Sigmoid colon (tissue), 7 donors: Measurements from ENCODE around the gene TRIM8. TPM values are rescaled to one million over a fixed set of nuclear protein-coding genes. Genes with fewer than 3 reads are reported as not detected.

Experiments used
- DNase-seq: peaks from one replicate; pipeline ENCODE4 v3.0.0-alpha.2; 2019
- H3K27ac ChIP-seq, 4 donors: fragments of 200-600 bp; sonication (generic); one replicate each; pipeline ENCODE4 v1.5.1; 2016 to 2019; ENCODE audit warnings: mild to moderate bottlenecking in 1 of 4
- H3K27me3 ChIP-seq, 3 donors: fragments of 200-600 bp; sonication (generic); one replicate each; pipeline ENCODE4 v1.5.1; 2019; ENCODE audit warnings: mild to moderate bottlenecking in 1 of 3
- H3K36me3 ChIP-seq, 4 donors: fragments of 200-600 bp; sonication (generic); one replicate each; pipeline ENCODE4 v1.5.1; 2016 to 2019
- H3K4me1 ChIP-seq, 4 donors: fragments of 200-600 bp; sonication (generic); one replicate each; pipeline ENCODE4 v1.5.1; 2017 to 2019
- H3K4me3 ChIP-seq, 4 donors: fragments of 200-600 bp; sonication (generic); one replicate each; pipeline ENCODE4 v1.5.1; 2017 to 2019; ENCODE audit warnings: mild to moderate bottlenecking in 2 of 4, moderate library complexity in 1 of 4
- H3K9me3 ChIP-seq, 4 donors: fragments of 200-600 bp in 3 of 4; sonication (generic) in 3 of 4; one replicate each; pipeline versions ENCODE4 v1.5.1 to v1.6.1; 2013 to 2019
- EP300 ChIP-seq, 4 donors: sonication (generic); formaldehyde crosslinking; IDR thresholded peaks; one replicate each; pipeline ENCODE4 v1.6.1; 2017; ENCODE audit warnings: antibody characterized with exemption in 4 of 4
- POLR2A ChIP-seq, 2 donors: fragments of 450-650 bp; IDR thresholded peaks; one replicate each; pipeline ENCODE4 v1.6.1; 2016; ENCODE audit warnings: antibody characterized with exemption in 2 of 2, mild to moderate bottlenecking in 2 of 2, moderate library complexity in 2 of 2
- POLR2AphosphoS5 ChIP-seq, 4 donors: sonication (generic); formaldehyde crosslinking; IDR thresholded peaks; one replicate each; pipeline ENCODE4 v1.6.1; 2017; ENCODE audit warnings: antibody characterized with exemption in 4 of 4
- WGBS, 2 donors: extraction: QIAGEN DNeasy Blood & Tissue Kit; methylation state at CpG; one replicate each; pipeline ENCODE4 v1.1.7; 2013; 5-methylcytosine and 5-hydroxymethylcytosine counted together
- intact Hi-C: fragments of 100-400 bp; cut with DNase I; formaldehyde crosslinking; loops from one replicate; pipeline ENCODE4 v1.15.1; 2023
- polyA plus RNA-seq, 3 donors: library from polyadenylated mRNA; stranded (reverse); fragments of 200-250 nt; gene quantifications; one replicate each; pipeline ENCODE4 v1.2.3, GENCODE V29; 2013
- total RNA-seq, 4 donors: library from RNA; depleted of rRNA; stranded (reverse); fragments of >200 nt; gene quantifications; one replicate each; pipeline ENCODE4 v1.1.0, GENCODE V29; 2016
- TF ChIP-seq, protein P1 (sequence below), 4 experiments: fragments of 450-650 bp in 3 of 4; fragments of 200-600 bp in 1 of 4; IDR thresholded peaks; one replicate each; pipeline ENCODE4 v1.5.1; 2016 to 2019; ENCODE audit warnings: antibody characterized with exemption in 4 of 4, mild to moderate bottlenecking in 3 of 4, moderate library complexity in 2 of 4
- donor health status: healthy with polysubstance abuse.
- donor health status: Bipolar disorder and iron deficiency.
- donor health status: healthy.

The TRIM8 gene
- total and polyA plus RNA-seq, 7 donors: 25.0 to 88.6 (median 58.9) TPM

DNA sequence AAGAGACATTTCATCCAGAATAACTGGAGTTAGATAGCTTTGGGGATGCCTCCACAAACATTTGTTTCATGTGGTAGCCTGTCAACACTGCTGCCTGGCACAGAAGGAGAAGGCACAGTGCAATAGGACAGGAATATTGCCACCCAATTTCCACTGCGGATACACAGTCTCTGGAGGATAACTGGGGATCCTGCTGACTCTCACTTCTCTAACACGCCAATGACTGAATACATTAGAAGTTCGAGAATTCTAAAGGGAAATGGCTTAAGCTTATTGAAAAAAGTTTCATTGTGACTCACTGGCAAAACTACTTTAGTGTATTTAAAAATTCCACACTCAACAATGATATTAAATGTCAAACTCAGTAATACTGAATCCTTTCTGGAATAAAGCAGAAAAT lies 57.0 kb downstream of the TRIM8 start:
- Histone ChIP-seq H3K27ac (no peak overlapping the region), H3K27me3 (no peaks in the 10 kb centered on the region), H3K4me1 (no peaks in the 10 kb centered on the region), H3K4me3 (no peak overlapping the region), H3K36me3 (peaks cover 6 to 29% (median 24%) of the 10 kb centered on the region in 4 donors), H3K9me3 (no peaks in the 10 kb centered on the region)
- 81 to 93% methylated on average over 3 of the region's 3 CpGs for WGBS, 2 donors
- DNase-seq: no peak
- TF ChIP-seq EP300 (IDR thresholded peaks at IDR 0.05) (no peak), POLR2AphosphoS5 (IDR thresholded peaks at IDR 0.05) (no peak), POLR2A (IDR thresholded peaks at IDR 0.05) (no peak)
- TF ChIP-seq, protein P1, sequence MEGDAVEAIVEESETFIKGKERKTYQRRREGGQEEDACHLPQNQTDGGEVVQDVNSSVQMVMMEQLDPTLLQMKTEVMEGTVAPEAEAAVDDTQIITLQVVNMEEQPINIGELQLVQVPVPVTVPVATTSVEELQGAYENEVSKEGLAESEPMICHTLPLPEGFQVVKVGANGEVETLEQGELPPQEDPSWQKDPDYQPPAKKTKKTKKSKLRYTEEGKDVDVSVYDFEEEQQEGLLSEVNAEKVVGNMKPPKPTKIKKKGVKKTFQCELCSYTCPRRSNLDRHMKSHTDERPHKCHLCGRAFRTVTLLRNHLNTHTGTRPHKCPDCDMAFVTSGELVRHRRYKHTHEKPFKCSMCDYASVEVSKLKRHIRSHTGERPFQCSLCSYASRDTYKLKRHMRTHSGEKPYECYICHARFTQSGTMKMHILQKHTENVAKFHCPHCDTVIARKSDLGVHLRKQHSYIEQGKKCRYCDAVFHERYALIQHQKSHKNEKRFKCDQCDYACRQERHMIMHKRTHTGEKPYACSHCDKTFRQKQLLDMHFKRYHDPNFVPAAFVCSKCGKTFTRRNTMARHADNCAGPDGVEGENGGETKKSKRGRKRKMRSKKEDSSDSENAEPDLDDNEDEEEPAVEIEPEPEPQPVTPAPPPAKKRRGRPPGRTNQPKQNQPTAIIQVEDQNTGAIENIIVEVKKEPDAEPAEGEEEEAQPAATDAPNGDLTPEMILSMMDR (IDR thresholded peaks at IDR 0.05): no peak
- intact Hi-C loops: no loop called here

DNA sequence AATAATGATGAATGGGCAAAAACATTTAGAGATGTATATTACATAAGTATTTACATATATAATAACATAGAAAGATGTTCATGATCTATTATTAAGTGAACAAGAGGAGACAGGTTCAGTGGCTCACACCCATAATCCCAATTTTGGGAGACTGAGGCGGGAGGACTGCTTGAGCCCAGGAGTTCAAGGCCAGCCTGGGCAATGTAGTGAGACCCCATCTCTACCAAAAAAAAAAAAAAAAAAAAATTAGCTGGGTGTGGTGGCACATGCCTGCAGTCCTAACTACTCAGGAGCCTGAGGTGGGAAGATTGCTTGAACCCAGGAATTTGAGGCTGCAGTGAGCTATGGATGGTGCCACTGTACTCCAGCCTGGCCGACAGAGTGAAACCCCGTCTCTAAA lies 57.5 kb downstream of the TRIM8 start:
- Histone ChIP-seq H3K9me3 (no peaks in the 10 kb centered on the region), H3K4me3 (no peak overlapping the region), H3K27ac (no peak overlapping the region), H3K27me3 (no peaks in the 10 kb centered on the region), H3K36me3 (peaks cover 6 to 24% (median 21%) of the 10 kb centered on the region in 4 donors), H3K4me1 (no peaks in the 10 kb centered on the region)
- 99 to 100% methylated on average over 3 of the region's 3 CpGs for WGBS, 2 donors
- TF ChIP-seq POLR2A (IDR thresholded peaks at IDR 0.05) (no peak), POLR2AphosphoS5 (IDR thresholded peaks at IDR 0.05) (no peak), EP300 (IDR thresholded peaks at IDR 0.05) (no peak)
- DNase-seq: no peak
- intact Hi-C loops: no loop called here

DNA sequence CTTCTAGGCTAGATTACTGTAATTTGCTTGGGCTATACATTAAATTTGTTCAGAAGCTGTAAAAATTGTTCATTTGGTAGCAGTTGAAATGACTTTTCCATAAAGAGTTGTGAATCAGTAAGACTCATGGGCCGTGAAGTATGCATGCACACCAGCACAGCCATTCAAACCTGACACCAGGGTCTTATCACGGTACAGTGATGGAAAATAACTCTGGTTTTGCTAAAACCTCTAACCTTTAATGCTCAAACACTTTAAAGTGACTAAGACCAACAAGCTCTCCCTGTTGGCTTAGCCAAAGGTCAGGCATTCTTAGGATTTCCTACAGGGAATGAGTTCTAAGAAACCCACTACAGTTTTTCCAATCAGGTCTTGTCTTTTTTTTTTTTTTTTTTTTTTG lies 58.5 kb downstream of the TRIM8 start:
- 84 to 88% methylated on average over 2 of the region's 2 CpGs for WGBS, 2 donors
- TF ChIP-seq, protein P1 (IDR thresholded peaks at IDR 0.05): no peak
- TF ChIP-seq POLR2AphosphoS5 (IDR thresholded peaks at IDR 0.05) (no peak), EP300 (IDR thresholded peaks at IDR 0.05) (no peak), POLR2A (IDR thresholded peaks at IDR 0.05) (no peak)
- intact Hi-C loops: no loop called here

DNA sequence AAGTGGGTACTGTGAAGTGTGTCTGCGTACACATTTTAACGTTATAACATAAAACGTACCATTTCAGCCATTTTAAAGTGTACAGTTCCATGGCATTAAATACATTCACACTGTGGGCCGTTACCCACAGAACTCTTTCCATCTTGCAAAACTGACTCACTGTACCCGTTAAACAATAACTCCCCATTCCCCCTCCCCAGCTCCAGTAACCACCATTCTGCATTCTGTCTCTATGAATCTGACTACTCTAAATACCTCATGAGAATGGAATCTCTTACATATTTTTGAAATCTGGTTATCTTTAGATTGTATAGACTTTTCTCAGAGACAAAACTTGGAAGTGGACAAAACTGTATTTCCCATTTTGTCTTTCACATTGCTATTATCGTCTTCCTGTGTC lies 60.6 kb downstream of the TRIM8 start:
- WGBS, 2 donors: 85 to 87% methylated on average over 6 of the region's 6 CpGs
- no peaks in the 10 kb centered on the region for H3K36me3 ChIP-seq
- no peak overlapping the region for H3K27ac ChIP-seq
- DNase-seq: no peak
- no peaks in the 10 kb centered on the region for H3K9me3 ChIP-seq
- H3K27me3 ChIP-seq: no peaks in the 10 kb centered on the region
- intact Hi-C loops: no loop called here
- no peak overlapping the region for H3K4me3 ChIP-seq
- TF ChIP-seq POLR2A (IDR thresholded peaks at IDR 0.05): no peak
- no peak for TF ChIP-seq POLR2AphosphoS5 (IDR thresholded peaks at IDR 0.05)
- TF ChIP-seq, protein P1 (IDR thresholded peaks at IDR 0.05): no peak
- no peak for TF ChIP-seq EP300 (IDR thresholded peaks at IDR 0.05)
- H3K4me1 ChIP-seq: no peaks in the 10 kb centered on the region

More for the DNA sequence above, 58.5 kb downstream of the TRIM8 start:
- Histone ChIP-seq H3K9me3 (no peaks in the 10 kb centered on the region), H3K4me1 (no peaks in the 10 kb centered on the region), H3K27me3 (no peaks in the 10 kb centered on the region), H3K36me3 (peaks cover 6 to 15% (median 14%) of the 10 kb centered on the region in 4 donors), H3K4me3 (no peak overlapping the region), H3K27ac (no peak overlapping the region)
- DNase-seq: no peak

DNA sequence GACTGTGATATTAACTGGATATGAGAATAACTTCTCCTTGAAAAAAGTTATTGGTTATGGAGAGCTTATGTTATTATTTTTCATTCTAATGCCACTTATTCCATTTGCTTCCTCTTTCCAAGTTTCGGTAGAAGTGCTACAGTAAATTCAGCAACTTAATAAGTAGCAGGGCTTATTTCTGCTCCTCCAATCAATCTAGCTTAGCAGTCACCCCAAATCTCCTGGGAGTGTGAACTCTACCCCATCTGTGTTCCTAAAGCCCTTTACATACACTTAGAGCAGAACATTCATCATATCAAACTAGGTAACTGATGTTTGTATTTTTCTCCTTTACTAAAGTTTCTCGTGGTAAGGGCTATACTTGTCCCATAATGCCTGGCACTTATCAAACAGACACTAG lies 61.3 kb downstream of the TRIM8 start:
- WGBS, 2 donors: 51 to 61% methylated on average over 2 of the region's 2 CpGs
- Histone ChIP-seq H3K4me3 (no peak overlapping the region), H3K36me3 (no peaks in the 10 kb centered on the region), H3K27ac (no peak overlapping the region), H3K27me3 (no peaks in the 10 kb centered on the region), H3K9me3 (no peaks in the 10 kb centered on the region), H3K4me1 (peaks cover 0 to 4% (median under 1%) of the 10 kb centered on the region in 4 donors)
- no peak for TF ChIP-seq EP300 (IDR thresholded peaks at IDR 0.05)
- intact Hi-C loops: no loop called here
- DNase-seq: no peak

Other genes starting within 250 kb of the TRIM8 start
- 10 to 100 TPM; 29.6 to 41.1 (median 36.0) TPM for gene NFKB2, start 248.8 kb upstream of the TRIM8 start, total RNA-seq
- 10 to 100 TPM in 2 of 3 donors, 1 to 10 TPM in 1; 5.4 to 41.5 (median 11.1) TPM for gene NFKB2, start 248.8 kb upstream of the TRIM8 start, polyA plus RNA-seq
- 100 to 1,000 TPM; 343 to 449 (median 417) TPM for gene PSD, start 225.7 kb upstream of the TRIM8 start, total RNA-seq
- gene PSD, start 225.7 kb upstream of the TRIM8 start, polyA plus RNA-seq: 10 to 100 TPM in 1 of 3 donors, 1 to 10 TPM in 1, under 1 TPM in 1; 0.69 to 23.3 (median 6.0) TPM
- gene FBXL15, start 223.6 kb upstream of the TRIM8 start, total RNA-seq: 10 to 100 TPM; 19.7 to 51.3 (median 34.2) TPM
- 10 to 100 TPM; 19.0 to 36.7 (median 21.0) TPM for gene FBXL15, start 223.6 kb upstream of the TRIM8 start, polyA plus RNA-seq
- 10 to 100 TPM; 65.2 to 93.5 (median 82.4) TPM for gene CUEDC2, start 211.9 kb upstream of the TRIM8 start, total RNA-seq
- 10 to 100 TPM; 30.0 to 47.7 (median 33.3) TPM for gene CUEDC2, start 211.9 kb upstream of the TRIM8 start, polyA plus RNA-seq
- under 1 TPM in 1 of 4 donors, not detected in 3; 0.36 TPM for gene C10orf95, start 192.9 kb upstream of the TRIM8 start, total RNA-seq
- gene C10orf95, start 192.9 kb upstream of the TRIM8 start, polyA plus RNA-seq: 1 to 10 TPM in 2 of 3 donors, under 1 TPM in 1; 0.92 to 2.4 (median 1.1) TPM
- gene ACTR1A, start 141.8 kb upstream of the TRIM8 start, total RNA-seq: 100 to 1,000 TPM; 124 to 146 (median 137) TPM
- 10 to 100 TPM; 48.6 to 75.0 (median 69.4) TPM for gene ACTR1A, start 141.8 kb upstream of the TRIM8 start, polyA plus RNA-seq
- 10 to 100 TPM in 1 of 4 donors, 1 to 10 TPM in 3; 5.0 to 10.5 (median 6.7) TPM for gene SUFU, start 140.5 kb upstream of the TRIM8 start, total RNA-seq
- 1 to 10 TPM; 1.2 to 6.6 (median 3.2) TPM for gene SUFU, start 140.5 kb upstream of the TRIM8 start, polyA plus RNA-seq
- 10 to 100 TPM in 2 of 4 donors, 1 to 10 TPM in 2; 7.3 to 12.0 (median 9.3) TPM for gene ARL3, start 69.9 kb downstream of the TRIM8 start, total RNA-seq
- gene ARL3, start 69.9 kb downstream of the TRIM8 start, polyA plus RNA-seq: 1 to 10 TPM; 4.6 to 8.4 (median 5.4) TPM
- gene SFXN2, start 70.2 kb downstream of the TRIM8 start, total RNA-seq: 1 to 10 TPM in 2 of 4 donors, under 1 TPM in 2; 0.66 to 6.1 (median 1.5) TPM
- 10 to 100 TPM in 1 of 3 donors, 1 to 10 TPM in 2; 2.4 to 11.6 (median 3.0) TPM for gene SFXN2, start 70.2 kb downstream of the TRIM8 start, polyA plus RNA-seq
- 100 to 1,000 TPM in 2 of 4 donors, 10 to 100 TPM in 2; 83.8 to 148 (median 115) TPM for gene WBP1L, start 99.5 kb downstream of the TRIM8 start, total RNA-seq
- gene WBP1L, start 99.5 kb downstream of the TRIM8 start, polyA plus RNA-seq: 10 to 100 TPM; 22.9 to 39.3 (median 25.8) TPM
- gene CYP17A1, start 192.9 kb downstream of the TRIM8 start, total RNA-seq: not detected
- gene CYP17A1, start 192.9 kb downstream of the TRIM8 start, polyA plus RNA-seq: 1 to 10 TPM in 1 of 3 donors, under 1 TPM in 1, not detected in 1; 0.92 to 3.0 TPM
- gene BORCS7, start 209.8 kb downstream of the TRIM8 start, total RNA-seq: 10 to 100 TPM; 27.0 to 52.1 (median 38.2) TPM
- gene BORCS7, start 209.8 kb downstream of the TRIM8 start, polyA plus RNA-seq: 10 to 100 TPM; 27.4 to 46.0 (median 31.8) TPM
- gene AS3MT, start 225.0 kb downstream of the TRIM8 start, total RNA-seq: 10 to 100 TPM in 1 of 4 donors, 1 to 10 TPM in 3; 5.0 to 11.9 (median 7.5) TPM
- 1 to 10 TPM in 1 of 3 donors, under 1 TPM in 1, not detected in 1; 0.60 to 1.9 TPM for gene AS3MT, start 225.0 kb downstream of the TRIM8 start, polyA plus RNA-seq